ENCODE results near the gene RYR2.

DNA sequence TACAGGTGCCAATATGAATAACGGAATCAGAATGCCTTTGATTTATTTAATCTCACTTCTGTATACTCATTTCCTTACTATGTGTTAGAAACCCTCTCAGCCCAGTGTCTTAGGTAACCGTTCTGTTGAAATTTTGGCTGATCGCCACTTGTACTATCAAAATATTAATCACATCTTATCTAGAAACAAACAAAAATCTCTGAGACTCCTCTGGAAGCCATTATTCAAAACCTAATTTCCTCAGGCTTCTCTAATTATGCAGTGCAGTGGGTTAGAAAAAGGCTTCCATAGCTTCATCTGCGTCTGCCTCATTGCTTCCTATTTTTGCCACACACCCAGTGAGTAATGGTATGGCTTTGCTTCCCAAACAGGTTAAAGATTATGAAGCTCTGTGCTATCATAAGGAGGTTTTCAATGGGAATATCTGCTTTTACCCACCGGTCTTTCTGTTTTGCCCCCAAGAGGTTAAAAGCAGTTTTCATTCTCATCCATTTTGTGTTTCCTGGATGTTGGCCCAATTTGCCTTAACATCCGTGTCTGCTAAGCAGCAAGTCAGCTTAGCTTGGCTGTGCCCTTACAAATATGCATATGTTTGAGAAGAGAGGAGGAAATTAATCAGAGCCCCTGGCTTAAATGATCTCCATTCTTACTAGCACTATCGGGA lies 129.6 kb downstream of the RYR2 start:
- TF ChIP-seq REST (IDR thresholded peaks at IDR 0.05; ENCODE audit: low read depth, low read length), result no peak
- no peak for TF ChIP-seq ZBTB33 (IDR thresholded peaks at IDR 0.05; ENCODE audit: borderline replicate concordance, low read depth)

Data from SK-N-SH (cell line).